ENCODE data around the gene OR10A3. TPM values are rescaled to one million over a fixed set of nuclear protein-coding genes. Genes with fewer than 3 reads are reported as not detected.

OR10A3 gene
- polyA plus RNA-seq, 3 donors = not detected

DNA sequence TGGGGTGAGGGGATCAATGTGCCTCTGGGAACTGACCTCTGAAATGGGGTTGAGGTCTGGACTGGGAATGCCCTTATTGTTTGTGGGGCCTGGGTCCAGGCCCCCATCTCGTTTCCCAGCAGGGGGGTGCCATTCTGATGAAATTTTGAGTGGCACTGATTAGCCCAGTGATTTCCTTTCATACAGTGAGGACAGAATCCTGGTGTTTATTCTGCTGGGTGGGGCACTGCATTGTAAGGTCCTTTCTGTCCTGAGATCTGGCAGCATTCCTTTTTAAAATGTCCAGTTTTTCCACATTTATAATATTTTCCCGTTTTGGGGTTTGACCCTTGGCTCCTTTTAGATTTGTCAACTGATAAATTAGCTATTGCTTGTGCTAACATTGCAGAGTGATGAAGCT lies 37.6 kb downstream of the OR10A3 start:
- Histone ChIP-seq H3K36me3 (replicated peaks in 1 of 2; ENCODE audit: control insufficient read depth in 1 of 2, insufficient read depth in 2 of 2, low read length in 2 of 2) (no peaks in the 10 kb centered on the region), H3K9ac (ENCODE audit: insufficient read depth, low read length, poor library complexity, severe bottlenecking) (no peak overlapping the region), H3K27ac (ENCODE audit: low read depth in 1 of 2, low read length in 2 of 2) (no peak overlapping the region), H3K9me3 (replicated peaks in 1 of 2; ENCODE audit: control insufficient read depth in 1 of 2, insufficient read depth in 1 of 2, low read length in 2 of 2) (no peaks in the 10 kb centered on the region), H2AFZ (ENCODE audit: insufficient read depth, low read depth, low read length, poor library complexity, severe bottlenecking) (no peak overlapping the region), H3K4me3 (replicated peaks in 1 of 3; ENCODE audit: low read depth in 2 of 3, low read length in 3 of 3) (no peak overlapping the region), H3K27me3 (ENCODE audit: control insufficient read depth in 2 of 2, insufficient read depth in 2 of 2, low read length in 2 of 2) (no peaks in the 10 kb centered on the region), H3K4me1 (ENCODE audit: control insufficient read depth in 1 of 2, insufficient read depth in 2 of 2, low read length in 2 of 2) (no peaks in the 10 kb centered on the region), H3K79me2 (ENCODE audit: insufficient read depth, low read length) (no peaks in the 10 kb centered on the region), H3K4me2 (replicated peaks; ENCODE audit: extremely low read depth, low read length, poor library complexity, severe bottlenecking) (no peak overlapping the region), H4K20me1 (ENCODE audit: insufficient read depth, low read length) (no peaks in the 10 kb centered on the region)
- intact Hi-C loops (cut with micrococcal nuclease) = no loop called here
- Mint-ChIP-seq H3K27ac (no peak overlapping the region), H3K4me3 (no peak overlapping the region), H3K27me3 (ENCODE audit: low read depth in 3 of 3) (peaks cover 1 to 7% (median 4%) of the 10 kb centered on the region in 3 donors), H3K4me1 (no peaks in the 10 kb centered on the region), H3K36me3 (no peaks in the 10 kb centered on the region), H3K9me3 (peaks cover 0 to 2% (median 0%) of the 10 kb centered on the region in 7 donors)
- no CpG with 5 or more reads among the region's 2 CpGs for WGBS (ENCODE audit: insufficient coverage)
- DNase-seq = no peak
- TF ChIP-seq CTCF (IDR thresholded peaks at IDR 0.05) = no peak

- no peak for TF ChIP-seq CTCF (IDR thresholded peaks at IDR 0.05)
- Histone ChIP-seq H3K4me3 (replicated peaks in 1 of 3; ENCODE audit: low read depth in 2 of 3, low read length in 3 of 3) (no peak overlapping the region), H3K4me2 (replicated peaks; ENCODE audit: extremely low read depth, low read length, poor library complexity, severe bottlenecking) (no peak overlapping the region), H4K20me1 (ENCODE audit: insufficient read depth, low read length) (no peaks in the 10 kb centered on the region), H3K4me1 (ENCODE audit: control insufficient read depth in 1 of 2, insufficient read depth in 2 of 2, low read length in 2 of 2) (no peaks in the 10 kb centered on the region), H3K36me3 (replicated peaks in 1 of 2; ENCODE audit: control insufficient read depth in 1 of 2, insufficient read depth in 2 of 2, low read length in 2 of 2) (no peaks in the 10 kb centered on the region), H3K79me2 (ENCODE audit: insufficient read depth, low read length) (no peaks in the 10 kb centered on the region), H3K9me3 (replicated peaks in 1 of 2; ENCODE audit: control insufficient read depth in 1 of 2, insufficient read depth in 1 of 2, low read length in 2 of 2) (no peaks in the 10 kb centered on the region), H3K27me3 (ENCODE audit: control insufficient read depth in 2 of 2, insufficient read depth in 2 of 2, low read length in 2 of 2) (no peaks in the 10 kb centered on the region), H3K27ac (ENCODE audit: low read depth in 1 of 2, low read length in 2 of 2) (no peak overlapping the region), H3K9ac (ENCODE audit: insufficient read depth, low read length, poor library complexity, severe bottlenecking) (no peak overlapping the region), H2AFZ (ENCODE audit: insufficient read depth, low read depth, low read length, poor library complexity, severe bottlenecking) (no peak overlapping the region)
- no peak overlapping the region for H3K4me3 Mint-ChIP-seq
- peaks cover 0 to 2% (median 0%) of the 10 kb centered on the region in 7 donors for H3K9me3 Mint-ChIP-seq
- H3K36me3 Mint-ChIP-seq = no peaks in the 10 kb centered on the region
- no peak overlapping the region for H3K27ac Mint-ChIP-seq
- DNase-seq = no peak
- H3K27me3 Mint-ChIP-seq (ENCODE audit: low read depth in 3 of 3) = peaks cover 1 to 4% (median 3%) of the 10 kb centered on the region in 3 donors
- 100% methylated on average over 1 of the region's 3 CpGs for whole genome bisulfite sequencing (ENCODE audit: insufficient coverage)
- intact Hi-C loops (cut with micrococcal nuclease) = no loop called here
- H3K4me1 Mint-ChIP-seq = no peaks in the 10 kb centered on the region
Observed at GRCh38 chr11:7901319-7901854, 40.1 kb downstream of the OR10A3 start.

Measured in CD14-positive monocyte (primary cell).